Mammary epithelial cell (primary cell): ENCODE data around the gene GPX7.

Source experiments
- CTCF ChIP-seq, 2 donors: IDR thresholded peaks in 1 of 2; conservative IDR thresholded peaks in 1 of 2; 2 replicates each; pipeline ENCODE4 v1.5.1; 2011 to 2012; ENCODE audit warnings: inconsistent platforms in 2 of 2, low read length in 2 of 2, mild to moderate bottlenecking in 2 of 2, control low read depth in 1 of 2, low read depth in 1 of 2; ENCODE audit not compliant: insufficient read depth in 1 of 2; ENCODE audit errors: extremely low read depth in 1 of 2
- EZH2 ChIP-seq: IDR thresholded peaks from 2 replicates; pipeline ENCODE4 v1.6.1; 2012; ENCODE audit warnings: low read length, inconsistent platforms, borderline replicate concordance

GRCh38 chr1:52592637-52593323 lies 9.4 kb upstream of the GPX7 start:
- TF ChIP-seq CTCF (conservative IDR thresholded peaks at IDR 0.05 in 1 of 2, IDR thresholded peaks at IDR 0.05 in 1 of 2; ENCODE audit: extremely low read depth in 1 of 2, insufficient read depth in 1 of 2, low read depth in 1 of 2, low read length in 2 of 2) (no peak), EZH2 (no peak)
